Suppressor macrophage treated with lipopolysaccharide for 1 hour (primary cell): ENCODE data around the gene QSER1.
"Not testable (repeated sequence)": the region's sequence is repeated elsewhere in the genome, so short reads cannot be mapped to it uniquely, and the experiment has no call there.

ENCODE experiments used
- DNase-seq, 3 donors: peaks; one replicate each; pipeline ENCODE4 v3.0.0-alpha.2; 2020 to 2022

QSER1 gene

GRCh38 chr11:32937283-32937682 lies 44.7 kb downstream of the QSER1 start:
- DNase-seq: not testable (repeated sequence)

GRCh38 chr11:32939046-32939445 lies 46.4 kb downstream of the QSER1 start:
- no peak for DNase-seq

- no peak for DNase-seq
Measured at GRCh38 chr11:32939866-32940265, 47.3 kb downstream of the QSER1 start.

- DNase-seq: peak in 2 of 3 donors; percentile 4 to 21
Measured at GRCh38 chr11:32940865-32941264, 48.3 kb downstream of the QSER1 start.

- peak; percentile 4 to 31 (median 16) for DNase-seq
Measured at GRCh38 chr11:32947978-32948377, 55.4 kb downstream of the QSER1 start.

GRCh38 chr11:32949739-32950138 lies 57.1 kb downstream of the QSER1 start:
- no peak for DNase-seq

GRCh38 chr11:32952421-32952820 lies 59.8 kb downstream of the QSER1 start:
- no peak for DNase-seq

- DNase-seq: no peak
Measured at GRCh38 chr11:32953700-32954099, 61.1 kb downstream of the QSER1 start.

- peak; percentile 54 to 85 (median 72) for DNase-seq
Measured at GRCh38 chr11:32960553-32961164, 68.0 kb downstream of the QSER1 start.

GRCh38 chr11:32962016-32962415 lies 69.4 kb downstream of the QSER1 start:
- no peak for DNase-seq

- DNase-seq: no peak
Measured at GRCh38 chr11:32963721-32964120, 71.1 kb downstream of the QSER1 start.

GRCh38 chr11:32968541-32968940 lies 75.9 kb downstream of the QSER1 start:
- DNase-seq: no peak

GRCh38 chr11:32972233-32972632 lies 79.6 kb downstream of the QSER1 start:
- DNase-seq: not testable (repeated sequence)

- DNase-seq: no peak
Measured at GRCh38 chr11:32972781-32973180, 80.2 kb downstream of the QSER1 start.

GRCh38 chr11:32982626-32983025 lies 90.0 kb downstream of the QSER1 start:
- no peak for DNase-seq

GRCh38 chr11:32983506-32983905 lies 90.9 kb downstream of the QSER1 start:
- DNase-seq: peak in 1 of 3 donors; percentile 5

- DNase-seq: no peak
Measured at GRCh38 chr11:32985600-32985999, 93.0 kb downstream of the QSER1 start.

GRCh38 chr11:32987851-32988250 lies 95.2 kb downstream of the QSER1 start:
- DNase-seq: no peak

- no peak for DNase-seq
Measured at GRCh38 chr11:32990481-32990880, 97.9 kb downstream of the QSER1 start.

- no peak for DNase-seq
Measured at GRCh38 chr11:32991427-32991826, 98.8 kb downstream of the QSER1 start.

GRCh38 chr11:32991898-32992297 lies 99.3 kb downstream of the QSER1 start:
- no peak for DNase-seq

GRCh38 chr11:33000181-33000580 lies 107.6 kb downstream of the QSER1 start:
- no peak for DNase-seq

- no peak for DNase-seq
Measured at GRCh38 chr11:33001281-33001680, 108.7 kb downstream of the QSER1 start.

- DNase-seq: no peak
Measured at GRCh38 chr11:33001751-33002542, 109.3 kb downstream of the QSER1 start.

- no peak for DNase-seq
Measured at GRCh38 chr11:33005175-33005574, 112.6 kb downstream of the QSER1 start.
